ENCODE measurements around the gene EFCAB6.

The EFCAB6 gene

DNA sequence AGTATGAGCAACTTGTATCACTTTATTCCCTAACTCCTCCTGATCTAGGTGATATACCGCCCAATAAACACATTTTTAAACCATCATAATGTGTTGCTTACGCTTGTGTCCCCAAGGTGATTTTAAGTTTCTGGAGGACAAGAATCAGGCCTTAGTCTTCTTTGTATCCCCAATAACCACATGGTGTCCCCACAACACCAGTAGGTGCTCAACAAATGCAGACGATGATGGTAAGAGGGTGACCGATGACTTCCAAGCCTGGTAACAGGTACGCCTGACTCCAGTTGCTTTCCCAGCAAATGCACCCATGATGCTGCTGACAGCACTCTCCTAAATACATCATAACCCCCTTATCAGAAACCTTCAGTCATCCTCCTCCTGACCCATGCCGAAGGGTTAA, 64.2 kb downstream of the EFCAB6 start:
- DNase-seq (ENCODE audit: low spot score), result no peak

DNA sequence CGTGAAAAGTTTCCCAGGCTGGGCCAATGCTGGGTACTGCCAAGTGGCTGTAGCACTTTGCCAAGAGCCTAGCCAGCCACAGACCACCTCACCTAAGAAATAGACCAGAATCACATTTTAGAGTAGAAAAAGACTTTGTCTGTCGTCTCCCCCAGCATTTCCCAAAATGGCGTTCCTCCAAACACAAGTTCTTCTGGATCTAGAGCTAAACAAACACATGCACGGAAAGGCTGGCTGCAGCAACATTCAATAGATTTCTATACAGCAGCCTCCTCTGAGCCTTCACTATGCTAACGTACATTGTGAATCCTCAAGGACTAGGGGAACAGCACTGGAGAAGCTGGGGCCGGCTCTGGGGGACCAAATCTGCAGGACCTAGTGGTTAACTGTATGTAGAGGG, 65.0 kb downstream of the EFCAB6 start:
- no peak for DNase-seq (ENCODE audit: low spot score)

DNA sequence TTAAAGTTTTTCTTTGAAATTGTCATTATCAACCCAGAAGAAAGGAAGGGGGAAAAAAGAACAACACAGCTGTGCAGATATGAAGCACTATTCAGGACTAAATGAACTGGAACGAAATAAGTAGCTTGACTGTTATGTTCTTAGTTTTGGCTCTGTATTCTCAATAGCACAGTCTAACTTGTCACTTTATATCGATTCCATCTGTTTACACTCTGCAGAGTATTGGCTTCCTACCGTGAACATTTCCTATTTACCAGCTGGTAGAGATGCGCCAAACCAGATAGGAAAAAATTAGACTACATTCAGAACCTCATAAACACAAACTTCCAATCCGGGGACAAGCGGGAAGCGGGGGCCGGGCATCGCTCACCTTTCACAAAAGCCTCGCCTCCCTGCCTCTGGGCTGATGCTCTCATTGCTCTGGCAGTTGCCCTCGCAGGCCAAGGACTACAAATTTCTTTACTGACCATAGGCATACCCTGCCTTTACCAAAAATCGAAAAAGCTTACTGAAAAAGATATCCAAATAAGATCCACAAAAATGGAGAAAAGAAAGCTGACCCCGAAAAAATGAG, 66.2 kb downstream of the EFCAB6 start:
- no peak for DNase-seq (ENCODE audit: low spot score)

DNA sequence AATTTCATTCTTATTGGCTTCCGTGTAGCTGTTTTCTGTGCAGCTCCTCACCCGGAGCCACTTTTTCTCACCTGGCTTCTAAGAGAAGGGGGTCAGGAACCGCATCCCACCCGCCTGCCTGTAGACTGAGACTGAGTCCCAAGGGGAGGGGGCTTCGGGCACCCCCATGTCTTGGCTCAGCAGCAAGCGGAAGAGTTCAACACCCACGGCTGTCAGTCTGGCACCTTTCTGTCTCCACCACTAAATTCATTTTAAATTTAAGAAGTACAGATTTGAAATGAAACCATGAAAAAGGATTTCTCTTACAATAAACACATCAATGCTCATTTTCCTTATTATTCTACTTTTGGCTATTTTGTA, 66.7 kb downstream of the EFCAB6 start:
- no peak for DNase-seq (ENCODE audit: low spot score)

DNA sequence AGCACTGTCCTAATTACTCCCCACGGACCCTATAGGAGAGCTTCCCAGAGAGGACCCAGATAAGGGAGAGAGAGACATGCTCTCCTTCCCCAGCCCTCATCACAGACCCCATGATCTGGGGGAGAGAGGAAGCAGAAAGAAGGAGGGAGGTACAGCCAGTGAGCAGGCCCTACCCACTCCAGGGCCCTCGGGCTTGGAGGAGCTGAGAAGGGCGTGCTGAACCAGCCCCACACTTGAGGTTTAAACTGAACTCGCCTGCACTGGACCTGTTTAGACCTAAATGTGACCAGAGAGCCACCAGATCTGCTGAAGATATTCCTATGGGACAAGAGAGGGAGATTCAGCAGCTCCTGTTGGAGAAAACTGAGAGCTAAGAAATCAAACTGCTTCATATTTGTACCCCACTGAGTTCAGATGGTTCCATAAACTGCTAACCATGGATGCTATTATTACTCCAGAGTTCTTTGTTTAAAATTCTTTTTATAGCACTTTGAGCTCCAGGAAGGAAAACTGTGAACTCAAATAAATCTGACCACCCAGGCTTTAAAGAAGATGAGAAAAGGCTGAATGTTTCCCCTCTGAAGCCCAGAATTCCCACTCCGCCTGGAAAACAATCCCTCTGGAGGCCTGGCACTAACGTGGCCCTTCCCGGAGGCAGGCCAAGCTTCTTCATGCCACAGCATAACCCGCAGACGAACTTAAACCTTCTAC, 67.2 kb downstream of the EFCAB6 start:
- DNase-seq (ENCODE audit: low spot score), result no peak

DNA sequence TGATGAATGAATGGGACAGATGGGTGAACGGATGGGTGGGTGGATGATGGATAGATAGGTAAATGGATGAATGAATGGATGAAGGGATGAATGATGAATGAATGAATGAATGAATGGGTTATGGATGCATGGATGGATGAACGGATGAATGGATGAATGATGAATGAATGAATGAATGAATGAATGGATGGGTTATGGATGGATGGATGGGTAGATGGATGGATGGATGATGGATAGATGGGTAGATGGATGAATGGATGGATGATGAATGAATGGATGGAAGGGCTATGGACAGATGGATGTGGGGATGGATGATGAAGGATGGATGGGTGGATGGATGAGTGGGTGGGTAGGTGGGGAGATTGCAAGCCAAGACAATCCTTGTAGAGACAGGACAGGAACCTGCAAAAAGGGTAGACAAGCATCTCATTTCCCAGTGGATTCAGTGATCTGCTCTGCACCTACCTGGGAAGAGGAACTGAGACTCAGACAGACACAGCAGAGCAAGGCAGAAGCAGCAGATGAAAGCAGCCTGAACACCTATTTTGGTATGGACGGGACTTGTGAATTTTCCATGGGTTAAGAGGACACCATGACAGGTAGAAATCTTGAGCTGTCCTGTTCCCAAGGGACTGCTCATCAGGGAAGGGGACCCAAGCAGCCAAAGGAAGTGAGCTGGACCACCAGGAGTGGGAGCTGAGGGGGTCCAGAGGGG, 68.0 kb downstream of the EFCAB6 start:
- no peak for DNase-seq (ENCODE audit: low spot score)

DNA sequence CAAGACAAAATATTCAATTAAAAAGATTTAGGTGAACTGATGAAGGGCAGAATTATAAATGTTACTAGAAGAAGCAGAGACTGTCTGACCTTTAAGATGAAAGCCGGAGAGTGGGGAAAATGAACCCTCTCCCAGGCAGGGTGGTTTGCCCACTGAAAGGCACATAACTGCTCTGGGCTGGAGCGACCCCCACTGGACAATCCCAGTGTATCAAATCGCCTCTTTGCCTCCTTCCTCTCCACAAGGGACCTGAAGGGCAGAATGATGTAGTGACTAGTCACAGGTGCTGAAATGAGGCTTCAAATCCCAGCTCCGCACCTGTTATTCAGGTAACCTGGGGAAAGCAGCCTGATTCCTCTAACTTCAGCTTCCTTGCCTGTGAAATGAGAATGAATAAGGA, 69.0 kb downstream of the EFCAB6 start:
- no peak for DNase-seq (ENCODE audit: low spot score)

DNA sequence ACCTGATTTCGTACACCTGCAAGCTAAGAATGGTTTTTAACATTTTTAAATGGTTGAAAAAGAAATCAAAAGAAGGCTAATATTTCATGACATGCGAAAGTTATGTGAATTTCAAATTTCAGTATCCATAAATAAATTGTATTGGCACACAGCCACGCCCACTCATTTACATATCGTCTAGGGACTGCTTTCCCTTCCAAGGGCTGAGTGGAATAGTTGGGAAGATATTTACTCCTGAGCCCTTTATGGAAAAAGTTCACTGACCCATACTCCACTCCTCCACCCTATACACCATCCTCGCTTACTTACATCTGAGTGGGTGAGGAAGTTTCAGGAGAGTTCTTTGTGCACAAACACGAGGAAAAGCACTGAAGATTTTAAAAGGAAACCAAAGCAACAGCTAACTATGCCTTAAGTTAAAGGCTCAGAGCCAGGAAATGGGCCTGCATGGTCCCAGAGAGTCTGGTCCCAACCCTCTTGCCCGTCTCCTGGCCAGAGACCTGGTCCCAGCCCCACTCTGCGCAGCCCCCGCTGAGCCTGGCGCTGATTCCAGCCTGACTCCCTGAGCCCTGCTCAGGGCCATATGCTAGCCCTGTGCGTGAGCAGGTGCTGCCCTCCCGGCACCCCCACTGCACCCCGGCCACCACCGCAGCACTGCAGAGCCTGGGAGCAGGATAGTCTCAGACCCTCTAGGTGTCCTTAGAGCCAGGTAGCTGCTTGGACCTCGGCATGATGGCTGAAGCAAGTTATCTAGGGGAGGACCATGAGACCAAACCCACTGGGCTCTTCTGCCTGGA, 69.8 kb downstream of the EFCAB6 start:
- no peak for DNase-seq (ENCODE audit: low spot score)

DNA sequence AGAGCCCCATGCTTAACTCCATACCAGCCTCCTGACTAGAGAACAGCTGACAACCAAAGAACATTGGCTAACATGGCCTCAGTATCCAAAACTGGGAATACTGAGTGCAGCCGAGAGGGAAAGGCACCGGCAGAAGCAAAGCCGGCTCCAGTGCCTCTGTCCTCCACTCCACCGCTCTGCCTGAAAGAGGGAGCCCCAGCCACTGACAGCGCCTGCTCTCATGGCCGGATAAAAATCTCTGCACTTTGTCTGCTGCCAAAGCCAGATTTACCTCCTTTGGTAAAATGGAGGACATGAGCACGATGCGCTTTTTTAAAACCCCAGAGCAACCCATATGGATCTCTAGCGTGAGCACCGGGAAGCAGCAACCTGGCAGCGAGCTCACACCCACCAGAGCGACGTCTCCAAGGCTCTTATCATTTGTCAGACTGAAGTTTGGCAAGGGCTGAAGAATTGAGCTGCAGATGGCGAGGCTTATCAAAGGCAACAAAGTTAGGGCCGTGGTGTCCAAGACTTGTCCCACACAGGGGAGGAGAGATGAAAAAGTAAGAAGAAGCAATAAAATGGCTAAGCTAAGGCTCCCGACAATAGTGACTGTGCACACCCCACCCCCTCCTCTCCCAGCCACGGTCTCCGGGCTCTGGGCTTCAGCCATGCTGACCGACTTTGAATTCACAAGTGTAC, 71.4 kb downstream of the EFCAB6 start:
- DNase-seq (ENCODE audit: low spot score), result no peak

DNA sequence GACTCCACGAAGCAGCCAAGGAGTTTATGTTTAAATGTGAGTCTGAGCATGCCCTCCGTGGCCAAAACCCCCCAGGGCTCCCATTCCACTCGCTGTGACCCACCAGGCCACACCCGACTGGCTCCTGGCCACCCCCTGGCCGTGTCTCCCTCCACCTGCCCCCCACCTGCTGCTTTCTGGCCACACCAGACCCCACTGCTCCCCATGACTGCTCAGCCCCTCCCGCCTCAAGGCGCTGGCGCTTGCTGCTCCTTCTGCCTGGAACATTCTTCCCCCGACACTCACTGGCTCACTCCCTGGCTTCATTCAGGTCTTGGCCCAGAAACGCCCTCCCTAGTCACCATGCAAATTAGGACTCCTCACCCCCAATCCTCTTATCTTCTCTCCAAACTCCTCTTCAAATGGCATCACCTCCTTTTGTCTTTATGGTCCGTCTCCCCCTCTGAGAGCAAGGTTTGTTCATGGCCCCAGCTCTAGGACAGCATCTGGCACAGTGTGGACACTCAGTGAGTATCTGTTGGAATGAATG, 72.2 kb downstream of the EFCAB6 start:
- DNase-seq (ENCODE audit: low spot score), result no peak

DNA sequence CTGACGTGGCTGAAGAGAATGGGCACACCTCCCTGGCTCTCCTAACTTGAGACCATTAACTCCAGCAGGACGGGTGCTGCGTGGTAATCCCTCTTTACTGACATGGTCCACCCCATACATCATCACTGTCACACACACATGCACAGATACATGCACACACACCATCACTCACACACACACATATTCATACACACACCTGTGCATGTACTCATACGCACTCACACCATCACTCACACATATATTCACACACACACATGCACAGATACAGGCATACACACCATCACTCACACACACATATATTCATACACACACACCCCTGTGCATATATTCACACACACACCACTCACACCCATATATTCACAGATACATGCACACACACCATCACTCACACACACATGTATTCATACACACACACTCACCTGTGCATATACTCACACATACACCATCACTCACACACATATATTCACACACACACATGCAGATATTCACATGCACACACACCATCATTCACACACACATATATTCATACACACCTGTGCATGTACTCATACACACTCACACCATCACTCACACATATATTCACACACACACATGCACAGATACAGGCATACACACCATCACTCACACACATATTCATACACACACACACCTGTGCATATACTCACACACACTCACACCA, 74.8 kb downstream of the EFCAB6 start:
- no peak for DNase-seq (ENCODE audit: low spot score)

DNA sequence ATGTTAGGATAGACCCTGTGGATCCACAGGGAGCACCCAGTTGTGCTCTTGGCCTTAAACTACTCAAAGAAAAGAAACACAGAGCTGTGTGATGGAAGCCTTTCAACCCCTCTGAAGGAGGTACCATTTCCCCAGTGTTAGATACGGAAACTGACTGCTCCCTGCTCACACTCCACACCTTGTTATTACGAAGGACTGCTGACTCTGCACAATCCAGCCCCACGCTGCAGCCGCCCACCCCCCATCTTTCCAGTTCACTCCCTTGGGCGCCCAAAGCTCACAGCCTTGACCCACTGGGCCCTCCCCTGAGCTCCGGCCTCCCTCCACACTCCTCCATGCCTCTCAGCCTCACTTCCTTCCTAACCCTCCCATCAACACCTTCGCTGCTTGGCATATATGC, 75.5 kb downstream of the EFCAB6 start:
- DNase-seq (ENCODE audit: low spot score), result no peak

DNA sequence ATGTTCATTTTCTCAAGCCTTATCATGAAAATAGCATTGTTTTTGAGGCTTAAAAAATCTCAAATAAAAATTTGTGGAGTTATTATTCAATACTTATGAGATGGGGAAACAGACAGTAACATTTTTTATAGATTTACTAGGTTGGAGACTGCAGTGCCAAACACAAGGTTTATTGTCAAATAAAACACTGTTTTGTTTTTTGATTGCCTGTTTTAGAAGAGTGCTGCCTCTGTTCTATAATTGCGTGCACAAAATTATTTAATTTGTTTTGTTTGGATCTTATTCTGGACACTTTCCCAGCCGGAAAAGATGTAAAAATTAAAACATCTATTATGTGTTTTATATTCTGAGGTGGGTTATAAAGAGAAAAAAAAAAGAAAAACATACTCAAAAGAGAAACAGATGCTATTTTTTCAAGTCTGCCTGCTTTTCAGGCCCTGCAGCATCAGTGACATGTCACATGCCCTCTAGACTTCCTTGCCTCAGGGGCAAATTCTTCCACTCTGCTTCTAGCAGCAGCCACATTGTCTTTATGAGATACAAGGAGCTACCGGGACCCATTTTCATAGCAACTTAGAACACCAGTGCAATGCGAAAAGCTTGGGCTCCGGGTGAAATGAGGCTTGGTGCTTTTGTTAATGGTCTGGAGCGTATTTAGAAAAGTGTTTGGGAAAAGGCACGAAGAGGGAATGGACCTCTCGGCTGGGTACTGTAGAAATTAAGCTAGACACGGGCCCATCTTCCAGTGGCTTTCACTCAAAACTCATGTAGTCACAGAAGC, 77.5 kb downstream of the EFCAB6 start:
- DNase-seq (ENCODE audit: low spot score), result no peak

DNA sequence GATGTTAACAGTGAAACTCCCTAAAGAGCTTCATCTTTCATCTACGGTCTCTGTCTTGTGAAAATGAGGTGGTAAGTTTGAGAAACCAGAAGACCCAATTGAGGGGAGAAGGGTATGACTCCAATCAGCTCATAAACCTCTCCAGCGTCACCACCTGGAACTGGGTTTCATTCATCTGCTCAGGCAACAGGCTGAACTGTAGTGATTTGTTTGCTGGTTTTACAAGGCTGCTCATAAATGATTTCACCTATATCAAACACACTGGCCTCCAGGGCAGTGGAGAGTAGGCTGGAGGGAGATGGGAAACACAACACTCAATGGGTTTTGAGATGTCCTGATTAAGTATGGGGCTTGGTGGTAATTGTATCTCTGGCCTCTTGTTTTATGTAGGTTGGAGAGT, 79.0 kb downstream of the EFCAB6 start:
- DNase-seq (ENCODE audit: low spot score), result no peak

DNA sequence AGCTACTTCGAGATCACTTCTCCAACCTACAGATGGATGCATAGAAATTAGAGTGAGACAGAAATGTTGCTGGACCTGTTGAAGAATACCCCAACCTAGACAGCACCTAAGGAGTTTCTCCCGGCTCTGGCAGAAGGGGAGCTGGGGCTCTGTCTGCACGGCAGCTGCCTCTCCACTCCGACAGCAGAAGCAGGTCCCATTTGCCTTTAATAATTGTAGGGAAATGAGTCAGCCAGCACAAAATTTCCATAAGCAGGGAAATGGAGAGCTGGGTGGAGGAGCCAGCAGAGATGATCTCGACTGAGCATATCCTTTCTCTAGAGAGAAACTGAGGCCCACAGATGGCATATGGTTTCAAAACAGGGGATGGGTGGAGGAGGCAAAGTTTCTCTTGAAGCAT, 80.1 kb downstream of the EFCAB6 start:
- DNase-seq (ENCODE audit: low spot score), result peak; percentile 41

DNA sequence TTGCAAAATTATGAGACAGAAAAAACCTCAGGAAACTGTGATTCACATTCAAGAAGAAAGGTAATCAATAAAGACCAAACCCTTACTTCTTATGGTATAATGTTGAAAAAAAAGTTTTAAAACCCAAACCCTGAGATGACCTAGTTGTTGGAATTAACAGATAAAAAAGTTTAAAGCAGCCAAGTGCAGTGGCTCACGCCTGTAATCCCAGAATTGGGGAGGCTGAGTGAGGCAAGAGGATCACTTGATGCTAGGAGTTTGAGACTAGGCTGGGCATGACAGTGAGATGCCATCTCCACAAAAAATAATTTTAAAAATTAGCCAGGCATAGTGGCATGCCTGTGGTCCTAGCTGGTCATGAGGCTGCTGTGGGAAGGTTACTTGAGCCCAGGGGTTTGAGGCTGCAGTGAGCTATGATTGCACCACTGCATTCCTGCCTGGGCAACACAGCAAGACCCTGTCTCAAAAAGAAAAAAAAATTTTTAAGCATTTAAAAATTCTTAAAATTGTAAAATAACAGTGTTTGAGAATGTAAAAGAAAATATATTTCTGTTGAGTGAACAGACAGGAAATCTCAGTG, 85.1 kb downstream of the EFCAB6 start:
- DNase-seq (ENCODE audit: low spot score), result no peak

DNA sequence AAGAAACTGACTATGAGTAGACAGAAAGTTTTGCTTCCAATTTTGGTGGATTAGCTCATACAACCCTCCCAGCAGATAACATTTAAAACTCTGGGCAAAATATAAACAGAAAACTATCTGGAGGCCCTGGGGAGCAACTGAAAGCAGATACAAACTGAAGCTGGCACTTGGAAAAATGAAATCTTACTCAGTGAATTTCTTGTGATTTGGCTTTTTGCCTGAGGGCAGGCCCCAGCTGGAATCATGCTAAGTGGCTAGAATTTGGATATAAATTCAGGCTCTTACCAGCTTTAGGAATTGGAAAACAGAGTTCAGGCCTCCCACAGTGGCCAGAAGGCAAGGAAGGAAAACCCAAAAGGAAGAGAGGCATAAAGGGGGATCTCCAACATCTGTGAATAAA, 85.8 kb downstream of the EFCAB6 start:
- DNase-seq (ENCODE audit: low spot score), result peak; percentile 21

DNA sequence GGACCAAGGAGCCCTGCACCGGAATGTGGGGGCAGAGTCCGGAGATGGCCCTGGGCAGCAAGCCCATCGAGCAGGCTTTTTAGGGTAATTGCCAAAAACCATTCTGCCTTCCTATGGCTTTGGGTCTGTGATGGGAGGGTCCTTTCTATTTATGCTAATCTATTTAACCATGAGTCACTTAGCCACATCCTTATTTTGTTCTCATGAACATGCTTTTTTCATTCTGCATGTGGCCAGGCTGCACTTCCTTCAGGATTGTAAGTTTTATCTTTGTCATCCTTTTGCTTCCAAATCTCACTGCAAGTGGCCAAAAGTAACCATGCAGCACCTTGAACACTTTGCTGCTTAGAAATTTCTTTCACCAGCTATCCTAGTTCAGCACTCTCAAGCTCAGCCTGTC, 88.3 kb downstream of the EFCAB6 start:
- no peak for DNase-seq (ENCODE audit: low spot score)

DNA sequence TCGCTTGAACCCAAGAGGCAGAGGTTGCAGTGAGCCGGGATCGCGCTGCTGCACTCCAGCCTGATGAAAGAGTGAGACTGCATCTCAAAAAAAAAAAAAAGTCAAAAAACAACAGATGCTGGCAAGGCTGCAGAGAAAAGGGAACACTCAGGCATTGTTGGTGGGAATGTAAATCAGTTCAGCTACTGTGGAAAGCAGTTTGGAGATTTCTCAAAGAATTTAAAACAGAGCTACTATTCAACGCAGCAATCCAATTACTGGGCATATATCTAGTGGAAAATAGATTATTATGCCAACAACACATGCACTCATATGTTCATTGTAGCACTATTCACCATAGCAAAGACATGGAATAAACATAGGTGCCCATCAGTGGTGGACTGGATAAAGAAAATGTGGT, 89.7 kb downstream of the EFCAB6 start:
- no peak for DNase-seq (ENCODE audit: low spot score)

DNA sequence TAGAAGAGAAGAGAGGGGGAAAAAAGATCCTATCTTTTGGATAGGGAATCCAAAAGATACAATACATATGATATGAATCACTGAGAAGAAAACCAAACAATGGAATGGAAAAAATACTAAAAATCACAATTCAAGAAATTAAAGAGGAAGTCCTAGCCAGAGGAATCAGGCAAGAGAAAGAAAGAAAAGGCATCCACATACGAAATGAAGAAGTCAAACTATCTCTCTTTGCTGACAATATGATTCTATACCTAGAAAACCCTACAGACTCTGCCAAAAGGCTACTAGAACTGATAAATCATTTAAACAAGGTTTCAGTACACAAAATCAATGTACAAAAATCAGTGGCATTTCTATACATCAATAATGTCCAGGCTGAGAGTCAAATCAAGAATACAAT, 91.4 kb downstream of the EFCAB6 start:
- no peak for DNase-seq (ENCODE audit: low spot score)

Data from AG20443 (cell line).